Keratinocyte (primary cell): Measurements from ENCODE around the gene DHX38. TPM values are rescaled to one million over a fixed set of nuclear protein-coding genes. Genes with fewer than 3 reads are reported as not detected.

Source experiments
- DNase-seq: peaks from one replicate; pipeline ENCODE4 v3.0.0-alpha.2; 2011; ENCODE audit warnings: low read depth, missing footprints, low spot score
- FAIRE-seq: peaks from 2 replicates; lab custom pipeline; 2011; peaks lifted over from hg19 to GRCh38; lab: Jason Lieb, UNC
- H2AFZ ChIP-seq: 2 replicates; pipeline ENCODE4 v1.6.0; 2012; ENCODE audit warnings: low read length, control low read depth, inconsistent platforms; ENCODE audit not compliant: control insufficient read depth
- H3K27ac ChIP-seq: 2 replicates; pipeline ENCODE4 v1.5.1; 2011; ENCODE audit warnings: low read length; ENCODE audit not compliant: control insufficient read depth, insufficient read depth
- H3K27me3 ChIP-seq: 3 replicates; pipeline ENCODE4 v1.6.0; 2011; ENCODE audit warnings: low read length; ENCODE audit not compliant: control insufficient read depth, insufficient read depth; ENCODE audit errors: extremely low read depth
- H3K36me3 ChIP-seq, 2 experiments: 2 replicates in 1 of 2; 3 replicates in 1 of 2; pipeline ENCODE4 v1.5.1; 2011; ENCODE audit warnings: low read length in 2 of 2, mild to moderate bottlenecking in 1 of 2; ENCODE audit not compliant: control insufficient read depth in 2 of 2, insufficient read depth in 2 of 2; ENCODE audit errors: extremely low read depth in 1 of 2
- H3K4me1 ChIP-seq: 3 replicates; pipeline ENCODE4 v1.5.1; 2011; ENCODE audit warnings: low read length; ENCODE audit not compliant: control insufficient read depth, insufficient read depth; ENCODE audit errors: extremely low read depth
- H3K4me2 ChIP-seq: 3 replicates; pipeline ENCODE4 v1.6.0; 2011; ENCODE audit warnings: low read depth, low read length; ENCODE audit not compliant: control insufficient read depth, insufficient read depth; ENCODE audit errors: extremely low read depth
- H3K4me3 ChIP-seq, 3 experiments: fragments of 200-600 bp in 1 of 3; sonication (generic) in 1 of 3; 2 replicates in 2 of 3; 3 replicates in 1 of 3; pipeline ENCODE4 v1.5.1; 2011 to 2016; ENCODE audit warnings: low read length in 3 of 3, mild to moderate bottlenecking in 3 of 3, control low read depth in 2 of 3, inconsistent platforms in 1 of 3, low read depth in 1 of 3, mixed read lengths in 1 of 3, mixed run types in 1 of 3, moderate library complexity in 1 of 3; ENCODE audit not compliant: control insufficient read depth in 2 of 3, insufficient read depth in 2 of 3; ENCODE audit errors: extremely low read depth in 1 of 3
- H3K79me2 ChIP-seq: 2 replicates; pipeline ENCODE4 v1.6.0; 2012; ENCODE audit warnings: low read length; ENCODE audit not compliant: control insufficient read depth, insufficient read depth
- H3K9ac ChIP-seq: 3 replicates; pipeline ENCODE4 v1.6.0; 2011; ENCODE audit warnings: low read length; ENCODE audit not compliant: control insufficient read depth, insufficient read depth; ENCODE audit errors: extremely low read depth
- H3K9me1 ChIP-seq: 3 replicates; pipeline ENCODE4 v1.6.0; 2011; ENCODE audit warnings: low read length; ENCODE audit not compliant: control insufficient read depth, insufficient read depth; ENCODE audit errors: extremely low read depth
- H3K9me3 ChIP-seq: 2 replicates; pipeline ENCODE4 v1.5.1; 2012; ENCODE audit warnings: low read depth, low read length; ENCODE audit not compliant: control insufficient read depth
- H4K20me1 ChIP-seq: 3 replicates; pipeline ENCODE4 v1.6.0; 2011; ENCODE audit warnings: low read length; ENCODE audit not compliant: control insufficient read depth, insufficient read depth; ENCODE audit errors: extremely low read depth
- EZH2 ChIP-seq: IDR thresholded peaks from one replicate; pipeline ENCODE4 v1.6.1; 2012; ENCODE audit warnings: inconsistent platforms, mild to moderate bottlenecking, low read length, moderate library complexity
- dilution Hi-C: fragments of 300-500 bp; cut with MboI; formaldehyde crosslinking; loops from one replicate; pipeline ENCODE4 v1.7.0; 2020; ENCODE audit warnings: low sequenced_read_pairs; ENCODE audit not compliant: extremely low pct_ligation_motif_present
- polyA plus RNA-seq, 5 experiments: library from polyadenylated mRNA; depleted of rRNA in 3 of 5; stranded (reverse) in 3 of 5; stranded (forward) in 1 of 5; unstranded in 1 of 5; fragments of >200 nt; gene quantifications; 1 replicate in 1 of 5; 2 replicates in 3 of 5; 3 replicates in 1 of 5; pipeline versions ENCODE4 v1.2.1 to v1.2.3, GENCODE V29; 2011 to 2012; ENCODE audit warnings: missing spikeins in 2 of 5, low read depth in 1 of 5, low replicate concordance in 1 of 5
- TF ChIP-seq, protein P1 (sequence below), 3 experiments: IDR thresholded peaks in 1 of 3; conservative IDR thresholded peaks in 1 of 3; optimal IDR thresholded peaks in 1 of 3; 2 replicates in 2 of 3; 3 replicates in 1 of 3; pipeline versions ENCODE3 to v1.5.1; 2011; ENCODE audit warnings: low read length in 3 of 3, mild to moderate bottlenecking in 3 of 3, moderate library complexity in 2 of 3, control low read depth in 1 of 3, inconsistent platforms in 1 of 3; ENCODE audit not compliant: insufficient read depth in 2 of 3; ENCODE audit errors: extremely low read depth in 1 of 3

DHX38 gene
- polyA plus RNA-seq, 1 donor (not counting 4 experiments of a cell fraction or from before 2014, with no cell fraction given): 25.9 TPM

DNA sequence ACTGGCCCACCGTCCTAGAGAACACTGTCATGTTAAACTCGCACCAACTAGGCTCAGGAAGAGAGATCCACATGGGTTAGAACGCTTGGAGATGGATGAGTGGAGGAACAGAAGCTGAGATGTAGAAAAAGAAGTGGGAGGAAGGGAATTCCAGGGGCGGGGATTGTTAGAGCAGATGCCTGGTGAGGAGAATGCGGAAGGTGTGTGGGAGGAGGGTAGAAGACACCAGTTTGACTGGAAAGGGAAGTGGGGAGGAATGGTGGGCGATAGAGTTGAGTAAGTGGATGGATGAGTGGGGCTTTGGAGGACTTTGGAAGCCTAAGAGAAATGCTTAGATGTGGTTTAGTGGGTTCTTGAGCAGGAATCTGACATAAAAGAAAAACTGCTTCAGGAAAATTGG is 37.4 kb downstream of the DHX38 start:
- TF ChIP-seq EZH2: no peak
- TF ChIP-seq, protein P1, sequence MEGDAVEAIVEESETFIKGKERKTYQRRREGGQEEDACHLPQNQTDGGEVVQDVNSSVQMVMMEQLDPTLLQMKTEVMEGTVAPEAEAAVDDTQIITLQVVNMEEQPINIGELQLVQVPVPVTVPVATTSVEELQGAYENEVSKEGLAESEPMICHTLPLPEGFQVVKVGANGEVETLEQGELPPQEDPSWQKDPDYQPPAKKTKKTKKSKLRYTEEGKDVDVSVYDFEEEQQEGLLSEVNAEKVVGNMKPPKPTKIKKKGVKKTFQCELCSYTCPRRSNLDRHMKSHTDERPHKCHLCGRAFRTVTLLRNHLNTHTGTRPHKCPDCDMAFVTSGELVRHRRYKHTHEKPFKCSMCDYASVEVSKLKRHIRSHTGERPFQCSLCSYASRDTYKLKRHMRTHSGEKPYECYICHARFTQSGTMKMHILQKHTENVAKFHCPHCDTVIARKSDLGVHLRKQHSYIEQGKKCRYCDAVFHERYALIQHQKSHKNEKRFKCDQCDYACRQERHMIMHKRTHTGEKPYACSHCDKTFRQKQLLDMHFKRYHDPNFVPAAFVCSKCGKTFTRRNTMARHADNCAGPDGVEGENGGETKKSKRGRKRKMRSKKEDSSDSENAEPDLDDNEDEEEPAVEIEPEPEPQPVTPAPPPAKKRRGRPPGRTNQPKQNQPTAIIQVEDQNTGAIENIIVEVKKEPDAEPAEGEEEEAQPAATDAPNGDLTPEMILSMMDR (optimal IDR thresholded peaks at IDR 0.05 in 1 of 3, IDR thresholded peaks at IDR 0.05 in 1 of 3, conservative IDR thresholded peaks at IDR 0.05 in 1 of 3; ENCODE audit: extremely low read depth in 1 of 3, insufficient read depth in 2 of 3, low read length in 3 of 3): no peak
- Histone ChIP-seq H3K4me3 (no peak overlapping the region), H3K27ac (no peak overlapping the region), H3K9ac (no peak overlapping the region), H3K9me1 (no peaks in the 10 kb centered on the region), H3K27me3 (no peaks in the 10 kb centered on the region), H3K4me1 (no peaks in the 10 kb centered on the region), H4K20me1 (no peaks in the 10 kb centered on the region), H2AFZ (no peak overlapping the region), H3K9me3 (no peaks in the 10 kb centered on the region), H3K36me3 (no peaks in the 10 kb centered on the region), H3K79me2 (no peaks in the 10 kb centered on the region), H3K4me2 (no peak overlapping the region)
- dilution Hi-C loops: no loop called here
- no peak for DNase-seq
- no peak for FAIRE-seq

DNA sequence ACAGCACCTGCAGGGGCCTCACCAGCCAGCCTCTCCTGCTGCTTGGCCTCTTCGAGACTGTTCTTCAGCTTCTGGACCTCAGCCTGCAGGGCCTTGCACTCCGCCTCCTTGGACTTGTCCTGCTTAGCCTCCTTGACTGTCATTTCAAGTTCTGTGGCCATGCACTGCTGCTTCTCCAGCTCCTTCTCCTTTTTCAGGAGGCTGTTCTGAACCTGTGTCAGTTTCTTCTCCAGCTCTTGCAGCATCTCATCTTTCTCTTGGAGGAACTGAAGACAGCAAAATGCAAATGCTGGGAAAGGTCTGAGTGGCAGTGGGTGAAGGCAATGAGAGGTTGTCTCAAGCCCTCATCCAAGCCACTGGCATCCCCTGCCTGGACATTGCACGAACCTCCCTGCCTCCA is 39.1 kb downstream of the DHX38 start:
- Histone ChIP-seq H3K79me2 (no peaks in the 10 kb centered on the region), H3K4me2 (no peak overlapping the region), H4K20me1 (no peaks in the 10 kb centered on the region), H3K4me1 (no peaks in the 10 kb centered on the region), H3K36me3 (no peaks in the 10 kb centered on the region), H3K27ac (no peak overlapping the region), H3K4me3 (no peak overlapping the region), H3K27me3 (no peaks in the 10 kb centered on the region), H2AFZ (no peak overlapping the region), H3K9me3 (no peaks in the 10 kb centered on the region), H3K9ac (no peak overlapping the region), H3K9me1 (no peaks in the 10 kb centered on the region)
- FAIRE-seq (no peak), DNase-seq (no peak)
- TF ChIP-seq, protein P1 (optimal IDR thresholded peaks at IDR 0.05 in 1 of 3, IDR thresholded peaks at IDR 0.05 in 1 of 3, conservative IDR thresholded peaks at IDR 0.05 in 1 of 3; ENCODE audit: extremely low read depth in 1 of 3, insufficient read depth in 2 of 3, low read length in 3 of 3): no peak
- dilution Hi-C loops: no loop called here
